ENCODE measurements around the gene ZNF516.

DNA sequence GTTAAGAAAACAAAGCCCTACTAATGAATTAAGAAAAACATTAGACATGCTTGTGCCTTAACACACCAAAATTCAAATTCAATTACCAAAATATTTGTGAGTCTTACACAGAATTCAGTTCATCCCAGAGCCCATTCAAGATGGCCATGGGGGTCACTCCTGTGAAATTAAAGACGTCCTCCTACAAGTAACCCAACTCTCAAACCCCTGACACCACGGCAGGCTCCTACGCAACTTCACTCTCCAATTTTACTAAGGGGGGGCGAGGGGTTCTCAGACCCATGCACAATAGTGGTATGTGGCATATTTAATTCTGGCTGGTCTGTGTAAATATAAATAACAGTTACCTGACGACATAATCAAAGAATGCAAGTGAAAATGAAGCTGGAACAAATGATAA lies 5.0 kb downstream of the ZNF516 start:
- TF ChIP-seq, protein P1, sequence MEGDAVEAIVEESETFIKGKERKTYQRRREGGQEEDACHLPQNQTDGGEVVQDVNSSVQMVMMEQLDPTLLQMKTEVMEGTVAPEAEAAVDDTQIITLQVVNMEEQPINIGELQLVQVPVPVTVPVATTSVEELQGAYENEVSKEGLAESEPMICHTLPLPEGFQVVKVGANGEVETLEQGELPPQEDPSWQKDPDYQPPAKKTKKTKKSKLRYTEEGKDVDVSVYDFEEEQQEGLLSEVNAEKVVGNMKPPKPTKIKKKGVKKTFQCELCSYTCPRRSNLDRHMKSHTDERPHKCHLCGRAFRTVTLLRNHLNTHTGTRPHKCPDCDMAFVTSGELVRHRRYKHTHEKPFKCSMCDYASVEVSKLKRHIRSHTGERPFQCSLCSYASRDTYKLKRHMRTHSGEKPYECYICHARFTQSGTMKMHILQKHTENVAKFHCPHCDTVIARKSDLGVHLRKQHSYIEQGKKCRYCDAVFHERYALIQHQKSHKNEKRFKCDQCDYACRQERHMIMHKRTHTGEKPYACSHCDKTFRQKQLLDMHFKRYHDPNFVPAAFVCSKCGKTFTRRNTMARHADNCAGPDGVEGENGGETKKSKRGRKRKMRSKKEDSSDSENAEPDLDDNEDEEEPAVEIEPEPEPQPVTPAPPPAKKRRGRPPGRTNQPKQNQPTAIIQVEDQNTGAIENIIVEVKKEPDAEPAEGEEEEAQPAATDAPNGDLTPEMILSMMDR (IDR thresholded peaks at IDR 0.05): no peak
- TF ChIP-seq POLR2A (IDR thresholded peaks at IDR 0.05) (no peak), EP300 (IDR thresholded peaks at IDR 0.05) (no peak)

Measured in sigmoid colon (tissue), 4 donors.